Neural crest cell (in vitro differentiated cells): ENCODE results near the gene SLC31A1. TPM values are rescaled to one million over a fixed set of nuclear protein-coding genes. Genes with fewer than 3 reads are reported as not detected.
A peak's percentile ranks its signal among the peaks of the same experiment; 100 is the strongest.

Experiments
- DNase-seq: peaks from one replicate; pipeline ENCODE4 v3.0.0; 2021; ENCODE audit warnings: low read depth, mixed read lengths, low spot score
- H3K27ac Mint-ChIP-seq: one replicate; pipeline ENCODE4 v1.8.0; 2021; ENCODE audit warnings: mild to moderate bottlenecking, mixed read lengths; ENCODE audit not compliant: unreplicated experiment
- H3K27me3 Mint-ChIP-seq: 2 replicates; pipeline ENCODE4 v1.8.0; 2021; ENCODE audit warnings: low read depth, mild to moderate bottlenecking, mixed read lengths
- H3K36me3 Mint-ChIP-seq: 2 replicates; pipeline ENCODE4 v1.8.0; 2021; ENCODE audit warnings: low read depth, mild to moderate bottlenecking, mixed read lengths
- H3K4me1 Mint-ChIP-seq: 2 replicates; pipeline ENCODE4 v1.8.0; 2021; ENCODE audit warnings: mixed read lengths
- H3K4me3 Mint-ChIP-seq: one replicate; pipeline ENCODE4 v1.8.0; 2021; ENCODE audit warnings: mild to moderate bottlenecking, mixed read lengths
- H3K9me3 Mint-ChIP-seq: 2 replicates; pipeline ENCODE4 v1.8.0; 2021; ENCODE audit warnings: mixed read lengths
- CTCF ChIP-seq: fragments of 200-600 bp; sonication (generic); conservative IDR thresholded peaks from 2 replicates; pipeline ENCODE4 v1.5.0; 2021; ENCODE audit warnings: antibody characterized with exemption, mild to moderate bottlenecking
- long read RNA-seq: library from polyadenylated mRNA; unstranded; transcript quantifications from one replicate; pipeline ENCODE4 v2.0.0, GENCODE V29; 2020
- total RNA-seq: library from RNA; stranded (reverse); gene quantifications from 2 replicates; pipeline ENCODE4 v1.2.1, GENCODE V29; 2021

The SLC31A1 gene
- 30.0 and 30.8 TPM in 2 replicates for total RNA-seq
- long read RNA-seq, full-length matches to known transcripts = 45 of 61 reads
- long read RNA-seq, partial matches to known transcripts = 3 of 61 reads
- long read RNA-seq, other reads (novel, unspliced or antisense) = 13 of 61 reads

DNA sequence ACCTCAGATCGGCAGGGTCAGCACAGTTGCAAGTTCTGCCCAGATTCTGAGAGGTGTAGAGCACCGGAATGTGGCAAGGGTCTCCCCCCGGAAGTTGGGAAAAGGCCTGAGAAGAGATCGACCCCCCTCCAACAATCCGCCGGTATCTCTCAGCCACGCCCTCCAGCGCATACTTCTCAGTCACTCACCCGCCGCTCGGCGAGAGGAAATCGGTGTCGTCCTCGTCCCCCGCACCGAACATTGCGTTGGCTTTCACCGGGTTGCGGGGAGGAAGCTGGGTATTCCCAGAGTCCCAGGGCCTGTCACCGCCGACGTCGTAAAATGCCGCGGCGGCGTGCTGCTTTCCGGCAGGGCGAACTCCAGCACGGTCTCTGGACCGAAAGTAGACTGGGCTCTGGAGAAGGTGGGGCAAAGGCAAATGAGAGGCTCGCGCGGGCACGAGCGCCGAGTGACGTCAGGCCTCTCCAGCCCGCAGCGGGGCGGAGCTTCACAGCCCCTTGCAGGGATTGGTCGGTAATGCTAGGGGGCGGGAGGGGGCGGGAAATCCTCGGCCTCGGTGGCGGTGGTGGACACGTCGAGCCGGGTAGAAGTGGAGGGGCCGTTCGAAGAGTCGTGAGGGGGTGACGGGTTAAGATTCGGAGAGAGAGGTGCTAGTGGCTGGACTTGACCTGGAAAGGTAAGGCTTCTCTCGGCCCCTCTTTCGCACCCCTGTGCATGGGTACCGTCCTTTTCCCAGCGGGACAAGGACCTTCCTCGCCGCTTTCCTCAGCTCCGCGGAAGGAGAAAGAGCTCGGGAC, at the start of gene SLC31A1, which contains the start of gene FKBP15:
TSS of gene SLC31A1 (plus strand) at position 542 of the 797 bp plus-strand sequence. CDS start 34,605 bp downstream, outside the sequence.
TSS of gene FKBP15 (minus strand) at position 275 of the 797 bp plus-strand sequence. CDS start at position 241, 34 bp downstream.
- Mint-ChIP-seq H3K27me3 (no peaks in the 10 kb centered on the region), H3K36me3 (no peaks in the 10 kb centered on the region), H3K4me1 (peaks cover 35% of the 10 kb centered on the region), H3K9me3 (no peaks in the 10 kb centered on the region), H3K27ac (peak within 1 kb of the TSS; percentile 98), H3K4me3 (peak within 1 kb of the TSS; percentile 99)
- TF ChIP-seq CTCF = no peak
- DNase-seq = peak; percentile 96

DNA sequence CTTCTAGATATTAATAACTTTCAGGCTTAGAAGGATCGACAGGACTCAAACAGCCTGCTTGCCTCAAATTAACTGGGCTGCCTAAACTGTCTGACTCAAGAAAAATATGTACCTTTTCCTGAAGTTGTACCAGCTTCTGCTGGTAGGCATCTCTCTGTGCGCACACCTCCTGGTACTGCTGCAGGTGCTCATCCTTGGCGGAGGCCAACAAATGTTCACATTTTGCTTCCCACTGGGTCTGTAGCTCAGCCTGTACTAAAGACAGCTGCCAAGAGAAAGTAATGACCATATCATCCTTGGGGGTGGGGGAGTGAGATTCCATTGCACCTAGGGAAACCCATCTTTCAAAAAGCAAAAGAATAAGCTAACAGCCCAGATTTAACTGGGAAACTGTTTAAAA, 48.0 kb upstream of the SLC31A1 start:
- peaks cover 4% of the 10 kb centered on the region for H3K9me3 Mint-ChIP-seq
- H3K4me3 Mint-ChIP-seq = no peak overlapping the region
- no peak for TF ChIP-seq CTCF
- H3K4me1 Mint-ChIP-seq = no peaks in the 10 kb centered on the region
- no peaks in the 10 kb centered on the region for H3K27me3 Mint-ChIP-seq
- no peak for DNase-seq
- H3K27ac Mint-ChIP-seq = no peak overlapping the region
- peaks cover 30% of the 10 kb centered on the region for H3K36me3 Mint-ChIP-seq

- H3K27ac Mint-ChIP-seq = no peak overlapping the region
These were observed 44.5 kb upstream of the SLC31A1 start for GRCh38 chr9:113176803-113177202.

DNA sequence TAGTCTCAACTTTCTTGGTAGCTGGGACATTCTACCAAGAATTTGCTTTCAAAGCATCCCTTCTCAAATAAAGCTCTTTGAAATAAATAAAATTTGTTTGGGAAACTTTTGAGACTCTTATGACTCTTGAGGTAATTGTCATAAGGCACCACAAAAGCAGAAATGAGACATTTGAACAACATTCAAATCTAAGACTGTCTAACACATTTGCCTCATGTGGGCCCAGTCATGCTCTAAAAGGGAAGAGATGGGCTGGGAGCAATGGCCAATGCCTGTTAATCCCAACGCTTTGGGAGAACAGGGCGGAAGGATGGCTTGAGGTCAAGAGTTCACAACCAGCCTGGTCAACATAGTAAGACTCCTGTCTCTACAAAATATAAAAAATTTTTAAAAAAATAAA, 44.1 kb upstream of the SLC31A1 start:
- no peak overlapping the region for H3K4me3 Mint-ChIP-seq
- H3K36me3 Mint-ChIP-seq = peaks cover 24% of the 10 kb centered on the region
- no peak overlapping the region for H3K27ac Mint-ChIP-seq
- DNase-seq = no peak
- no peaks in the 10 kb centered on the region for H3K27me3 Mint-ChIP-seq
- H3K4me1 Mint-ChIP-seq = no peaks in the 10 kb centered on the region
- H3K9me3 Mint-ChIP-seq = peaks cover 4% of the 10 kb centered on the region
- TF ChIP-seq CTCF = no peak

More at GRCh38 chr9:113176803-113177202, 44.5 kb upstream of the SLC31A1 start:
- Mint-ChIP-seq H3K4me3 (no peak overlapping the region), H3K27me3 (no peaks in the 10 kb centered on the region), H3K9me3 (peaks cover 4% of the 10 kb centered on the region), H3K36me3 (peaks cover 27% of the 10 kb centered on the region), H3K4me1 (no peaks in the 10 kb centered on the region)
- DNase-seq = no peak
- no peak for TF ChIP-seq CTCF

- Mint-ChIP-seq H3K9me3 (no peaks in the 10 kb centered on the region), H3K4me1 (no peaks in the 10 kb centered on the region), H3K4me3 (no peak overlapping the region), H3K27ac (no peak overlapping the region), H3K27me3 (no peaks in the 10 kb centered on the region), H3K36me3 (peaks cover 16% of the 10 kb centered on the region)
- no peak for DNase-seq
- TF ChIP-seq CTCF = no peak
These were observed 43.3 kb upstream of the SLC31A1 start for GRCh38 chr9:113178087-113178486.
